NCI-H748 treated with DMSO at 0.1 percent for 48 hours (cell line): ENCODE results near the gene AKR1C2.
"Not testable (repeated sequence)": the region's sequence is repeated elsewhere in the genome, so short reads cannot be mapped to it uniquely, and the experiment has no call there.

Experiments
- DNase-seq: peaks from one replicate; lab custom pipeline; 2025; lab: John Stamatoyannopoulos, UW

Gene AKR1C2

DNA sequence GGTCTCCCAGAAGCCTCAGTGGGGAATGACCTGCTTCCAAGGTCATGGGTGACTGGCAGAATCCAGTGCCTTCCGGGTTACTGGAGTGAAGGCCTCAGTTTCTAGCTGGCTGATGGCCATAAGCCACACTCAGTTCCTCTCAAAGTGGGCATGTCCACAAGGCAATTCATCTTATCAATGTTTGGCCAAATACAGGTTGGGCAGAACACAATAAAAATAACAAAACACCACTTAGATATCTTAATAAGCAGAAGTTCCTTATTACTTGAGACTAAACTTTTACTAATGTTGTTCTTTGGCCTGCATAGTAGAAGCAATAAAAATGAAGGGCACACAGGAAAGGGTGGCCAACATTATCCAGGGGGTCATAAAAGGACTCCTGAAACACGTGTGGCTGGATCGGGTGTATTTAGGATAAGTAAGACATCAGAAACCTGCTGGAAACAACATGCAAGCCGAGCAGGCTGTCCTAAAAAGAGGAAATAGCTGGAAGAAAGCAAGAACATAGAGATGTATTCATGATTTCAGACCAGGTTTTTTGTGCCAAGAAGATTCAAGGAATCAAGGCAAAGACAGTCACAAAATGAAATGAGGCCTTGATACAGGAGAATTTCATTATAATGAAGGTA, 19.6 kb upstream of the AKR1C2 start:
- no peak for DNase-seq

DNA sequence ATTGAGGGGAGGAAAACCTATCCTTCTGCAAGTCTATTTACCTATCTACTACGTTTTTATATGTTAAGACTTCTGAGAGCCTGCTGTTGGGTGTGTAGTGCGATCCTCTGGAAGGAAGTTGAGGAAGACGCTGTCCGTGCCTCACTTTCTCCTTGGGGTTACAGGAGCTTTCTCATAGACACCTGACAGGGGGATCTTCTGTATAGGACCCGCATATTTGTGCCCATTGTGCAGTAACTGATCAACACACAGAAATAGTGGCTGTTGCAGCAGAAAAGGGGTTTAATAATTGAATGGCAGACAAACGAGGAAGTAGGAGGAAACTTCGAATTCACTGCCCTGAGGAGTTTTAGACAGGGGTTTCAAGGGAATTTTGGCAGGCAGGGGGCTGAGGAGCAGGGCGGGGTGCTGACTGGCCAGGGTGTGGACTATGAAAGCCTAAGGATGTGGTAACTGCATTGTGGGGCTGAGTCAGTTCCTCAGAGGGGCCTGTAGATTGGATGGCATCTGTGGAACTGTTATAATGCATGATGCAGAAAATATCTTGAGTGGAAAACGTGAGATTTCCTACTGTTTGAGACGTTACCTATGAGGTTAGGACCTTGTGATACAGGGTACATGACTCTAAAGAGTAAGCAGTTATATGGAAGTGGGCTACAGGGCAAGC, 18.1 kb upstream of the AKR1C2 start:
- DNase-seq, result not testable (repeated sequence)

DNA sequence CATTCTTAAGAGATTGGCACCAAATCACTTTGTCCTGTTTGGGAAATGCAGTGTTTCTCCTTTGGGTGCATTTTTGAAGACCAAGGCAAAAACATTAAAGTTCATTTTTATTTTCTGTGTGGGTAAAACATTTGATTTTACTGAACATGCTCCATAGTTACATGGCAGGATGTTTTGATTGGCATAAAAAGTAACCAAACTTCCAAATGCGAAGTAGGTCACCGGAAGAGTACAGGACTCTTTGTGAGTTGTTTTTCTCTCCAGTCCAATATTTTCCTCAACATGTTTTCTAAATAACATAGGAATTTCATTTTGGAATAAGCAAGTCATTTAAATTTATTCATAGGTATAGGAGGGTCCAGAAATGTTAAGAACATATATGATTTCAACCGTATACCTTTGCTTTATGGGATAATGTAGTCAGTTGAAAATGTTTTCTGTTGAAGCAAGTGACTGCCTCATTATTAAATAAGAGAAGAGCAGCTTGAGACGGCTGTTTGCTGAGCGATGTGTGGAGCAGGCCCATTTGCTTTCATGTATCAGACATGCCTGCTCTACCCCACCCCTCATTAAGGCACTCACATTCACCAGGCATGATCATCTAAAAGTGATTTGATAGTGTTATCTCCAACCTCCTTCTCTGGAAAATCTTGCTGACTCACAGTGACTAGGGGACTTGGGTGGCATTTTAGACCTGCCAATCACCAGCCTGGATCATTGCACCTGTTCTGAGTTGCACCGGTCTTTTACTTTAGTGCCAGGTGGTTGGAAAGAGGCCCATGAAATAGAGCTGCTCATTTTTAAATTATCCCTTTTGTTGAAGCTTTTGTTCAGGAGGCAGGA, 16.3 kb upstream of the AKR1C2 start:
- peak; percentile 89 for DNase-seq

DNA sequence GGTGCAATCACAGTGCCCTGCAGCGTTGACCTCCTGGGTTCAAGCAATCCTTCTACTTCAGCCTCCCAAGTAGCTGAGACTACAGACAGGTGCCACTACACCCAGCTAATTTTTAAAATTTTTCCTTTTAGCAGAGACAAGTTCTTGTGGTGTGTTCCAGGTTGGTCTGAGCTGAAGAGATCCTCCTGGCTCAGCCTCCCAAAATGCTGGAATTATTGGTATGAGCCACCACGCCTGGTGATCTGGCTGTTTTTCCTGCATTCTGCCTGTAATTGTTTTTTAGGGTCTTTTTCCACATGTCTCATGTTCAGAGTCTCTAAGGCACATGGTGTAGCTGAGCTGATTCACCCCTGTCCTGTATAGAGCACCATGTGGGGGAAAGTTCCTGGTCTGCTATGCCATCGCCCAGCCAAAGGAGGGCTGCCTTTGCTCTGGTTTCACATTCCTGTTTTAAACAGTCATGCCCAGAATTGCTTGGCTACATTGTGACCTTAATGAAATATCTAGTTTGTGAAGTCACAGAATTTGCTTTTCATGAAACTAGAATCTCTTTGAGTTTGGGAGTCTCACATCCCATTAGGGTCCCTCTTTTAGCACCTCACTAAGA, 15.1 kb upstream of the AKR1C2 start:
- DNase-seq, result not testable (repeated sequence)

DNA sequence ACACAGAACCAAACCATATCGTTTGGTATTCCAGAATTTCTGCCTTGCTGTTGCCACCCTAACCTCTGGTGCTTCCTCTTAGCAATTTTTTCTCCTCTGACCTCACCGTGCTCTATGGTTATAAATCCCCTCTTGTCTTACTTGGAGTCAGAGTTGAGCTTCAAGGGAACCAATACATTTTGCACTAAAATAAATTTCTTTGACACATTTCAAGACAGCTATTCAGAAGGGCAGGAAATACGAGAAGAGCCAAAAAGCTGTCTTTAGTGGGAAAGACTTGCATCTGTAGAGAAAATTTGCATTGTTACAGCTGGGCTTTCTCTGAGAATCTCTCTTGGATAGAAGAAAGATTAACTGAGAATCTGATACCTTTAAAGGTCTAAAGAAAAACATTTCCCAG, 14.5 kb upstream of the AKR1C2 start:
- DNase-seq, result no peak

DNA sequence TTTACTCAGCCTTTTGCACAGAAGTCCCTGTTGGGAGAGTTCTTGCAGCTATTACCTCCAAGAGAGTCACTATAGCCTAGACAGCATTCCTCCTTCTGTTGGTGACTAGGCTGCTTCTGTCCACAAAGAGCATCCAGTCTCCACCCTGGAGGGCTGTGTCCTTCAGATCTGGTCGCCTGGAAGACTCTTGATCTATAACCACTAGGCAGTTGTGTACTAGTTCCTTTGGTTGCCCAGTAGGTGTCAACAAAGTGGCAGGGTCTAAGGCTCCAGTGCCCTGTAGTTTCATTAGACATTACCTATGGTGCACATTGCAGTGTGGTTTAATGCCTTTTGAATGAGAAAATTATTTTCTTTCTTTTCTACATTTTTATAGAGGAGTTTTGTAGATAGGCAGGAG, 11.3 kb upstream of the AKR1C2 start:
- DNase-seq, result no peak

DNA sequence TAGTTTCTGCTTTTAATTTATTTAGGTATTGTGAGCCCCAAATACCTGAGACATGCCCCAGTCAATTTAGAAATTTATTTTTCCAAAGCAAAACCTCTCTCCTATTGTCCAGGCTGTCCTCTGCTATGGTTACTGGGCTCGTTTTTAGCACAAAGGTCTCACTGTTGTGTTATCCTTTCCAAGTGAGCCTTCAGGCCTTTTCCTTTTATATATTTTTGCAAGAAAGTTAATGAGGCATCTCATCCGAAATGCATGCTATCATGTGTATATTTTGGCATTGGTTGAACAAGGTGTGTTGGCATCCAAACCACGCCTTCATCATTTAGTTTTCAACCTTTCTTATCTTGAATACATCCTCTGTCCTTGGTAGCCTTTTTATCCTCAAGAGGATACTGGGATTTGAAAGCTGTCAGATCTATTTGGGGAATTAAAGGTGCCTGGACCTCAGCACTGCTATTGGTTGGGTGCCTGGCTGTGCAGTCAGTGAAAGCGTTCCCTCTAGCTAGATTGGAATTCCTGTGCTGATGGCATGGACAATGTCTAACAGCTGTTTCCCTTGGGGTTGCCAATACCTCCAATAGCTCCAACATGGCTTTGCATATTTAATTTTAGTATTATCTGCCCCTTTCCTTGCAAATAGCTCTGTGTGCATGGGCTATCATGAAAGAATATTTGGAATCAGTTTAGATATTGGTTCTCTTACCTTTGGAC, 10.7 kb upstream of the AKR1C2 start:
- not testable (repeated sequence) for DNase-seq

DNA sequence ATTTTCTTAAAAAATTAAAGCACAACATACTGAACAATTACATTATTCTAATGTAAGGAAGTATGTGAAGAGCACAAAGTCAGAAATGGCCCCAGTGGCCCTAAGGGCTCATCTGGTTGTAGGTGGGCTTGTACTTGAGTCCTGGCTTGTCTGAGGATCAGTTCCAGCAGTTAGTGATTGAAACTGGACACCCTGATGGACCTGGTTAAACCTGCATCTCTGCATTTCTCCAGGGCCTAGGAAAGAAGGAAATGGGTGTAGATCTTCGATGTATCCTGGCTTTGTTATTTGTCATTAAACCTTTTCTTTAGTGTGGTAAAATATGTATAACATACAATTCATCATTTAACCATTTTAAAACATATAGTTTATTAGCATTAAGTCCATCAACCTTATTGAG, 9.7 kb upstream of the AKR1C2 start:
- no peak for DNase-seq

DNA sequence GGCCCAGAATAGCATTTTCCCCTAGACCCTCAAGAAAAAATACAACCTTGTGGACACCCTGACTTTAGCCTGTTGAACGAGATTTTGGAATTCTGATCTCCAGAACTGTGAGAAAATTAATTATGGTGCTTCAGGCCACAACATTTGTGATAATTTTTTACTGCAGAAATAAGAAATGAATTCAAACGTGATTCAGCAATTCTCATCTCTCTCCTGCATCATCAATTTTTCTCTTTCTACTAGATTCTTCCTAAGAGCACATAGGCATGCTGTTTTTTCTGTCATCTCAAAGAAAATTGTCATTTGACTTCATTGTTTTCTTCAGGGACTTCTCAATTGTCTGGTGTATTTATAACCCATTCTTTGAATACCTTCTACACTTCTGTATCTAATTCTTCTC, 8.9 kb upstream of the AKR1C2 start:
- DNase-seq, result no peak

DNA sequence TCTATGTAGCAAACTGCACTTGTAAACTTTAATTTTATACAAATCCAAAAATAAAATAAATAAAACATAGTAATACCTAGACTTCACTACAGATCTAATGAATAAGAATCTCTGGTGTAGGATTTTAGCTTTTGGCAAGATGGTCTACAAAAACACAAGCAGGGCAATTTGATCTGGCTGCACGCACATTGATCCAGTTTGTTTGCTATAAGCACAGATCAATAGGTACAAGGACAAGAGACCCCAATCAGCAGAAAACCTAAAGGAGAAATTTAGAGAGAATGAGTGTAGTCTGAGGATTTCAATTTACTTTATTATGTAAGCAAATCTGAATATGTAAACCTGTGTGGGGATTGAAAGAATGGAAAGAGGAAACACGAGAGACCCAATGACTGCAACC, 7.7 kb upstream of the AKR1C2 start:
- DNase-seq, result not testable (repeated sequence)

DNA sequence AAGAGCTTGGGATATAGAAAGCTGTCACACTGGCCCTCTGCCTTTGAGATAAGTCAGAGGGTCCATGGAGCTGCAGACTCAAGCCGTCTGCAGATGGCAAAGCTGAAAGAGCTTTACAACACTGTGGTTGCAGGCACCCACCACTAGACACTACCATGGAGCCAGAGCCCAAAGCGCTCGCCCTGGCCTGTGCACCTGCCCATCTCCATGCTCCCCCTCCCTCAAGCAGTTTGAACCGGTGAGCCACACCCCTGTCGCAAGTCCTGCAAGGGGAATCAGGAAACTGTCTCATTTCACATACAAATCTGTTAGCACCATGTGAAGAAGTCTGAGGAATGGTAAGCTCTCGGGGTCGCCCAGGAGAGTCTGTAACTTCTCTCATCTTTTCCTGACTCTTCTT, 6.4 kb upstream of the AKR1C2 start:
- not testable (repeated sequence) for DNase-seq

DNA sequence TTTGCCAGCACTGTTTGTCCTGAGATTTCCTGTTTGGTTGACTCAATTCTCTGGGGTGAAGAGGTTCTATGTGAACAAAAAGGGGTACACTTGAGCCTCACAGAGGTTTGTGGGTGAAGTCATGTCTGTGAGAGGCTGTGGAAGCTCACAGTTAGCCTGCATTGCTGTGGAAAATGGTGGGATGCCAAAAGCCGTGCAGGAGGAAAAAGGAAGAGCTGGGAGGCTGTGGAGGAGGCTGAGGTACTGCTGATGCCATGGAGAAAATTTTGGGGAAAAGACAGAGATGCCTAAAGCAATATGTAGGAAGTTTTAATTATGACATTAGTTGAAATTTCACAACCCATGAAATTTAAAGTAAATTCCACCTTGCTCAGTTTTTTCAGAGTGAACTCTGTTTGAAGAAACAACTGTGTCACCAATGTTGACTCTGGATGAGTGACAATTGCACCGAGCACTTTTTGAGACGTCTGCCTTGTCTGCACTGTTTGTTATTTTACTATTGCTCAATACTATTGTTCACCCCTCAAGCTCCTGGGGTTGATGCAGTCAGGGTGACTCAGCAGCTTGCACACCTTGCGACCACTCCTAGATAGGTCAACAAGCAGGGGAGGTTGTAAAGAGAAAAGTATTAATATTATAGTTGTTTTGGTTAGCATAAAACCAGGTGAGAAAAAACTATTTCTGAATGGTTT, 5.3 kb upstream of the AKR1C2 start:
- DNase-seq, result peak; percentile 39

DNA sequence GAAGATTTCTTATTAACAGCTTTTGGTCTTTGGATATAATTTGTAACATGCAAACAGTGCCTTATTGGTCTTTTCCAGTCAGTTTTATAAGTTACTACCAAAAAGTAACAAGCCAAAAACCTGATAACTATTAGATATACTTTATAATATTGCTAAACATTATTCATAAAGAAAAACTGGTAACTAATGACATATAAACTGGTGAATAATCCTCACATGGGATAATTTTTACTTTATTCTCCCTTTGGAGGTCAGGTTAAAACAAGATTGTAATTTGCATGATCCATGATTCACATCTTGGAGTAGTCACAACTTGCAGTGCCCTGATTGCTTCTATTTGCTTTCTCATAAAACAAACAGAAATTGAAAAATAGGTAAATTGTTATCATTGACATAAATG, 844 bp upstream of the AKR1C2 start:
- not testable (repeated sequence) for DNase-seq

DNA sequence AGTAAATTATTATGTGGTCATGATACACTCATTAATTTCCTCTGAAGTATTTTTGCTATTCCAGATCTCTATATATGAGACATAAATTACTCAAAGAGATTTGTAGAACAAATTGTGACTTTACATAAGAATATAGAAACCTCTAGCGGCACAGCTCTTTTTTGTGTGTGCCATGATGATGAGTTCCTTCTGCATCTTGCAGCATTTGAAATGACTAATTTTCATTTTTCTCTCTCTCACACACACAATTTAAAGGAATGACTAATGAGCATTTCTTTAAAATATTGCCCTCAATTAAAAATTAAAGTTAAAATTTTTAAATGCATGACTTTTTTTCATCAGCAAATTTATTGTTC, 351 bp upstream of the AKR1C2 start:
- not testable (repeated sequence) for DNase-seq

DNA sequence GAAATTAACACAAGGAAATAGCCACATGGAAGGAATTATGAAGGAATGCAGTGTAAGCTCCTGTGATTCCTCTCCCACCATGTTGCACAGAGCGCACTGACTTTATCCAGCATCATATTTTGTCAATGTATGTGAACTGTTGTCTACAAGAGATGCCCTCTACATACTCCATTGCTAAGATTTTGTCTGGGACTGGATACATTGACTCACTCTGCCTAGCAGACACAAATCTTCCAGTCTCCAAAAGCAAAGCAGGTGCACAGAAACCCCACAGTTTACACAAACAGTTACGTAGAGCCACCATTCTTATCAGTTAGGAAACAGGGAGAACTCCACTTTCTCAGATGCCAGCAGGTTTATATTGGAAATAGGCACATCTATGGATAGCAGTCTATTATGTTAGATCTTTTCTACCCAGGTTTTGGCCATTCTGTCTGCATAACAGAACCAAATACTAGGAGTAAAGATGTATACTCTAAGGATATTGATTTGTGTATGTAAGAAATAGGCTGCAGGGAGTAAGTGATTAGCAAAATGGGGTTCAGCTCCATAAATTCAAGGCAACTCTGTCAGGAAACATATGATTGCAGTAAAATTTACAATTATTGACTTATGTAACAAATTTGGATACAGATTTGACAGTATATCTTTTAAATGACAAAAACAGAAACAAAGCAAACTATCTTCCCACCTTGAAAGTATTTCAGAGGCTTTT, 1.5 kb downstream of the AKR1C2 start:
- no peak for DNase-seq

DNA sequence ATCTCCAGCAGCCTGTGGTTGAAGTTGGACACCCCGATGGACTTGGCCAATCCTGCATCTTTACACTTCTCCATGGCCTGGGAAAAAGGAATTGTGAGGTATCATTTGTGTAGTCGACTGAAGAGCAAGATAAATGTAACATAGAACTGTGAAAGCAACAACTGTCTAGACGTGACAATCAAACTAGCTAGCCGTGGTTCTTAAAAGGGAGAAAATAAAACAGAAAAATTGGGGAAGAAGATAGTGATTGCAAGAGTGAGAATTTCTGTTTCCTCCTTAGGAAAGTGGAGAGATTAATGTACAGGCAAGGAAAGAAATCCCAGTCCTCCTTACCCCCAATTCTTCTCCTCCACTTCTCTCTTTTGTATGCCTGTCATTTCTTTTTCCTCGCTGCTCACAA, 5.0 kb downstream of the AKR1C2 start:
- no peak for DNase-seq

DNA sequence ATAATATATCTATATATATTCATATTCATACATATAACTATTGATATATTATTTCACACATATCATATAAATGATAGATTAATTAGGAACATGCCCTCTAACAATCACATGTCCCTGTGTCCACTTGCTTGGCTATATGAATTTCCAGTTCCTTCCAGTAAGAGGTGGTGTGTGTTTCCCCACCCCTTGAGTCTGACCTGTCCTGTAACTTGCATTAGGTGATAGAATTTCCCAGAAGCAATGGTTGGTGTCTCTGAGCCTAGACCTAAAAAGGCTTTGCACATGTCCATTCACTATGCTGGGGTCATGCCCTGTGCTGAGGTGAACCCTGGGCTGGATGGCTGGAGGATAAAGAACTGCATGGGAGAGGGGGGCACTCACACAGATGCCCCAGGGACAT, 9.4 kb downstream of the AKR1C2 start:
- DNase-seq, result not testable (repeated sequence)

DNA sequence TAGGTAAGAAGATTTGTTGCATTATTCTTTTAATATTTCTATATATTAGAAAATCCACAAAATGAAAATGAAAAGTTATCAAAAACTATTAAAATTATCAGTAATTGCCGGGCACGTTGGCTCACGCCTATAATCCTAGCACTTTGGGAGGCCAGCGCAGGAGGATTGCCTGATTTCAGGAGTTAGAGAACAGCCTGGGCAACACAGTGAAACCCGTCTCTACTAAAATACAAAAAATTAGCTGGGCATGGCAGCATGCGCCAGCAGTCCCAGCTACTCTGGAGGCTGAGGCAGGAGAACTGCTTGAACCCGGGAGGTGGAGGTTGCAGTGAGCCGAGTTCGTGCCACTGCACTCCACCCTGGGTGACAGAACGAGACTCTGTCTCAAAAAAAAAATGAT, 11.1 kb downstream of the AKR1C2 start:
- DNase-seq, result not testable (repeated sequence)

DNA sequence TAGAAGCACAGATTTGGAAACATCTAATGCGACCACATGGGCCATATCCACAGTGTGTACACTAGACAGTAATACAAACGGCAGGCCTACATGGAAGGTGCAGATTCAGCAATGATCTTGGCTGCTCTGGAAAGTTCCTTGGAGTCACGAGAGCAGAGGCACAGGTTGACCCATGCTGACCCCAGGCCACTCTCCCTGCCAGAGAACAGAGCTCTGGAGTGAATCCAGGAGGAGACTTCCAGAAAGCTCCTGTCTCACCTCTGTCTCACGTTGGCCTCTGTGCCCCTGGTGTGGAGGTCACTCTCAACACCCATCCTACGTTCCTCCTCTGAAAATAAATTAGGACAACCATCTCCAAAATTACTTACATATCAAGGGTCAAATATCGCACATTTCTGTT, 12.2 kb downstream of the AKR1C2 start:
- not testable (repeated sequence) for DNase-seq

DNA sequence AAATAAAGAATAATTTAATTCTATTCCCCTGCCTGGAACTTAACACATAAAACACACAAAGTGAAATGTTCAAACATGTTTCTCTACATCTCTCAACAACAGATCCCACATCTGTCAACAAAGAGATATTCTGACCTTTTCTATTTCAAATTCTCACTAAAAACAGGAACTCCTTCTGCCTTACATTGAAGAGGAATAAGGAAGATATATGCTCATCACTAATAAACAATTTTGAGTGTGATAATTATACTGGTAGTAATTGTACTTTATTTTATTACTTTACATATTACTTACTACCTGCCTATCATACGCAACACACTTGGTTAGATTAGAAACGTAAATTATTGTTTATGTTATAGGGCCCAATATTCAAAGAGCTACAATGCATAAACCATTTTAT, 13.4 kb downstream of the AKR1C2 start:
- no peak for DNase-seq
